ENCODE data around the gene RFTN1.

The RFTN1 gene

GRCh38 chr3:16419640-16420241, 93.8 kb downstream of the RFTN1 start:
- no peak overlapping the region for H3K27ac ChIP-seq

DNA sequence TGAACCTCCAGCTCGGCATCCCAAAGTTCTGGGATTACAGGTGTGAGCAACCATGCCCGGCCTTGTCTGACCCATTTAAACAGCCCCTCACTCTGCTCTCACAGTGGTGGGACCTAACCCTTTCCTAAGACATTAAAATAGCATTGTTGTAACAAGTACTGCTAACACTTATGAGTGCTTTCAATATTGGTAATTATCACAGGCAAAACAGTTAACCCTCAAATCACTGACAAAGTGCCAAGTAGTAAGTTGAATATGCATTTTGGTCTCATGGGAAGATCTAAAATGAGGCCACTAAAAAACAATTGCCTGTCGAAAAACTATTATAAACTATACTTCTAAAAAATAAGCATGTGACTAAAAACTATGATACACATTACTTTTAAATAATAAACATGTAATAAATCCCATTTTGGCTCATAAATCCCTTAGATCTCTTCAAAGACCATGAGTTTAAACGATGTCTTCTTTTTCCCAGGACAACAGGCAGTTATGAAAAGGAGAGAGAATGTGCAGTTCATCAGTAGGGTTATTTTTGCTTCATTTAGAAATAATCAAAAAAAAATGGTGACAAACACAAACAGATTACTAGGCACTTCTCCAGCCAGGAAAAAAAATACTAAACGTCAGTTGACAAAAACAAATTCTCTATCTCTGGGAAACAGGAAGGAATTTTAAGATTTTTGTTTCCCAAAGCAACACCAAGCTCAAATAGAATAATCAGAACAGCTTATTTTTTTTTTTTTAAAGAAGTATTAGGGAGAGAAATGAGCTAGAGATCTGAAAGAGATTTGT, 95.4 kb downstream of the RFTN1 start:
- H3K27ac ChIP-seq, result no peak overlapping the region
- TF ChIP-seq CTCF (conservative IDR thresholded peaks at IDR 0.05), result no peak

More at GRCh38 chr3:16419640-16420241, 93.8 kb downstream of the RFTN1 start:
- TF ChIP-seq CTCF (conservative IDR thresholded peaks at IDR 0.05), result no peak

DNA sequence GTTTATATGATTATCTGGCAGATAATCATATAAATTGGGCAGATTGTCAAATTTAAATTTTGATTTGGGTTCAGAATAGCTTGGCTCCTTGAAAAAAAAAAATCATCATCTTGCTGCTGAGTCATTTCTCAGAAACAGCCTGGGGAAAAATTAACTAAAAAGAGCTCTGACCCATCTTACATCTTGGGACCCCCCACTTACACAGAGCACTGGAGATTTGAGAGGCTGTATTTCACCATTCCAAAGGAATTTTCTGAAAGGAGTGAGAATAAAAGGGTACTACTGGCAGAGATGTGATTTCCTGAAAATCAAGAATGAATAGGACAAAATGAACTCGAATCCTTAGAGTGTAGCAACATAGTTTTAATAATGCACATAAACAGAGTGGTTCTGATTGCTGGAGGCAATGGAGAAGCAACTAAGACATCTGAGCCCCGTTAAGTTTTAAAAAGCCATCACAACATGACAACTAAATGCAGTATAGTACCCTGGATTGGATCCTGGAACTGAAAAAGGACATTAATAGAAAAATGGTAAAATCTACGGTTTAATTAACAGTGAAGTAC, 97.5 kb downstream of the RFTN1 start:
- TF ChIP-seq CTCF (conservative IDR thresholded peaks at IDR 0.05), result no peak
- no peak overlapping the region for H3K27ac ChIP-seq

GRCh38 chr3:16413321-16413720, 100.2 kb downstream of the RFTN1 start:
- no peak for TF ChIP-seq CTCF (conservative IDR thresholded peaks at IDR 0.05)
- no peak overlapping the region for H3K27ac ChIP-seq

- no peak for TF ChIP-seq CTCF (conservative IDR thresholded peaks at IDR 0.05)
- no peak overlapping the region for H3K27ac ChIP-seq
Measured at GRCh38 chr3:16412192-16412800, 101.2 kb downstream of the RFTN1 start.

DNA sequence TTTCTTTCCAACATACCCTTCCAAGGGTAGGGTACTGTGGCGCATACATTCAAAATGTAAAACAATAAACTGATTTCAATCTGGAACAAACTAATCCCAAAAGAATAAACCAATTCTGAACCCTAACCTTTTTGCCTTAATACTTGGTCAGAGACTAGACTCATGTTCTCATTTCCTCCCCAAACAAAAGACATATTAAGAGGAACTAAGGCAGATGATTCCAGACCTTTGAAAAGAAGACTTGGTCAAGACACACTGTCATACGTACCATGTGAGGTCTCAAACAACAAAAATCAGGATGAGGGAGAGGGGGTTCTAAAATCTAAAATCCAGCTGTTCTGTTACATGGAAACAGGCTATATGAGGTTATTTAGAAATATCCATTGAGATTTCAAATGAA, 102.1 kb downstream of the RFTN1 start:
- H3K27ac ChIP-seq, result no peak overlapping the region
- no peak for TF ChIP-seq CTCF (conservative IDR thresholded peaks at IDR 0.05)

GRCh38 chr3:16410659-16411058, 102.8 kb downstream of the RFTN1 start:
- TF ChIP-seq CTCF (conservative IDR thresholded peaks at IDR 0.05), result no peak
- H3K27ac ChIP-seq, result no peak overlapping the region

All from VCaP (cell line).